Measurements from ENCODE around the gene CSMD2. TPM values are rescaled to one million over a fixed set of nuclear protein-coding genes. Genes with fewer than 3 reads are reported as not detected.

The CSMD2 gene
- polyA plus RNA-seq, 1 experiment = 2.3 TPM

DNA sequence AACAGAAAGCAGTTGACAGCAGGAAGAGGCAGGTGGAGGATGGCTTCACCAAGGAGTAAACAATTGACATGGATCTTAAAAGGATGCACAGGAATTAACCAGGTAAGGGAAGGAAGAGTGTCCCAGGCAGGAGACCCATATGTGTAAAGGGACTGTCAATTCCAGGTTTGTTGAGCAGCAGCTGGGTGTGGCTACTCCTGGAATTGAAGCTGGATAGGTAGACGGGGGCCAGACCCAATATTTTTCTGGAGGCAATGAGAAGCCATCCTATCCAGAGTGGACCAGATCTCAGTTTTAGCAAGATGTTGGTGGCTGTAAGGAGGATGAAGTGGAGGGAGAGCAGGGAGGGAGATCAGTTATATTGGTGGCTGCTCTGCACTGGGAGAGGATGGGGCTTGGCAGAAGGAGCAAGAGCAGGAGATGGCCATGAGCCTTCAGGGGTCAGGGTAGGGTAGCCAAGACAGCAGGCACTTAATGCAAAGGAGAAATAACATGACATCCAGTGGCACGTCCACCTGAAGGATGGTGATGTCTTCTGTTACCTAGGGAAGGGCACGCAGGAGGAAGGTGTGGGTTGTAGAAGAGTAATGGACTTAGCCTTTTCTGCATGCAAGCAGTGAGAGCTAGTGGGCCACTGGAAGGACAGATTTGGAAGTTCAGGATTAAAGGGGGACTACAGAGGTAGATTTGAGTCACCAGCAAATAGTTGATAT lies 447.9 kb downstream of the CSMD2 start:
- no peaks in the 10 kb centered on the region for H3K27me3 ChIP-seq (ENCODE audit: control insufficient read depth, insufficient read depth, low read length)
- no peak overlapping the region for H3K27ac ChIP-seq (ENCODE audit: low read depth, low read length)
- DNase-seq (ENCODE audit: low read depth, low spot score) = no peak
- ChIA-PET CTCF (no interaction called here), POLR2A (no interaction called here)
- H3K4me3 ChIP-seq (ENCODE audit: low read depth, low read length) = no peak overlapping the region
- TF ChIP-seq, protein P1, sequence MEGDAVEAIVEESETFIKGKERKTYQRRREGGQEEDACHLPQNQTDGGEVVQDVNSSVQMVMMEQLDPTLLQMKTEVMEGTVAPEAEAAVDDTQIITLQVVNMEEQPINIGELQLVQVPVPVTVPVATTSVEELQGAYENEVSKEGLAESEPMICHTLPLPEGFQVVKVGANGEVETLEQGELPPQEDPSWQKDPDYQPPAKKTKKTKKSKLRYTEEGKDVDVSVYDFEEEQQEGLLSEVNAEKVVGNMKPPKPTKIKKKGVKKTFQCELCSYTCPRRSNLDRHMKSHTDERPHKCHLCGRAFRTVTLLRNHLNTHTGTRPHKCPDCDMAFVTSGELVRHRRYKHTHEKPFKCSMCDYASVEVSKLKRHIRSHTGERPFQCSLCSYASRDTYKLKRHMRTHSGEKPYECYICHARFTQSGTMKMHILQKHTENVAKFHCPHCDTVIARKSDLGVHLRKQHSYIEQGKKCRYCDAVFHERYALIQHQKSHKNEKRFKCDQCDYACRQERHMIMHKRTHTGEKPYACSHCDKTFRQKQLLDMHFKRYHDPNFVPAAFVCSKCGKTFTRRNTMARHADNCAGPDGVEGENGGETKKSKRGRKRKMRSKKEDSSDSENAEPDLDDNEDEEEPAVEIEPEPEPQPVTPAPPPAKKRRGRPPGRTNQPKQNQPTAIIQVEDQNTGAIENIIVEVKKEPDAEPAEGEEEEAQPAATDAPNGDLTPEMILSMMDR (IDR thresholded peaks at IDR 0.05; ENCODE audit: low read depth, low read length) = no peak
- no peaks in the 10 kb centered on the region for H3K9me3 ChIP-seq (ENCODE audit: control insufficient read depth, insufficient read depth, low read length)

DNA sequence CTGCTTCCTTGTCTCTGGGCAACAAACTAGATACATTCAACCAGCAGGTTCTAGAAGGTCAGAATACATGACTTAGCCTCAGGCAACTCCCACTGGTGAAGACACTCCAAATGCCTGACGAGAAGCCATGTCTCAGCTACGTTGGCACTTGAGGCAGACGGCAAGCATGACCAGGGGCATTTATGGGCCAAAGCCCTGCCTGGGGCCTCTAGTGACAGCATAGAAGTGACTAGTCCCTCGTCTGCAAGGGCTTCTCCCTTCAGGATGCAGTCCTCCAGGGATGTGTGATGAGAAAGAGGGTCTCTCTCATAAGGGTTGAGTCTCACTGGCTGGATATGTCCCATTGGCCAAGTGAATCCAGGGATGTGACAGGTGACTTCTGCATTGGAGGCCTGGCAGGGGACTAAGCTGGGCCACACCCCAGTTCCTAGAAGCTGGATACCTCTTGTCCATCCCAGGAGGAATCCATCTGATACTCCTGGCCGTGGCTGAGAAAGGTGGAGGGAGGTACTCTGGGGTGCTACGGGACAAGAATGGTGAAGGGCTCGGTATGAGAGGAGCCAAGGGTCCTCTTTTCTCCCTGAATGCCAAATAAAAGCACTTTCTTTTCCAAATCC lies 449.7 kb downstream of the CSMD2 start:
- no peak overlapping the region for H3K4me3 ChIP-seq (ENCODE audit: low read depth, low read length)
- H3K9me3 ChIP-seq (ENCODE audit: control insufficient read depth, insufficient read depth, low read length) = no peaks in the 10 kb centered on the region
- no peak for DNase-seq (ENCODE audit: low read depth, low spot score)
- ChIA-PET POLR2A (no interaction called here), CTCF (interaction anchor here (0.7 kb wide), 1 partner anchor 413 kb away, joined by 4 read pairs; no protein-coding TSS in a partner anchor)
- TF ChIP-seq, protein P1 (IDR thresholded peaks at IDR 0.05; ENCODE audit: low read depth, low read length) = no peak
- no peaks in the 10 kb centered on the region for H3K27me3 ChIP-seq (ENCODE audit: control insufficient read depth, insufficient read depth, low read length)
- no peak overlapping the region for H3K27ac ChIP-seq (ENCODE audit: low read depth, low read length)

DNA sequence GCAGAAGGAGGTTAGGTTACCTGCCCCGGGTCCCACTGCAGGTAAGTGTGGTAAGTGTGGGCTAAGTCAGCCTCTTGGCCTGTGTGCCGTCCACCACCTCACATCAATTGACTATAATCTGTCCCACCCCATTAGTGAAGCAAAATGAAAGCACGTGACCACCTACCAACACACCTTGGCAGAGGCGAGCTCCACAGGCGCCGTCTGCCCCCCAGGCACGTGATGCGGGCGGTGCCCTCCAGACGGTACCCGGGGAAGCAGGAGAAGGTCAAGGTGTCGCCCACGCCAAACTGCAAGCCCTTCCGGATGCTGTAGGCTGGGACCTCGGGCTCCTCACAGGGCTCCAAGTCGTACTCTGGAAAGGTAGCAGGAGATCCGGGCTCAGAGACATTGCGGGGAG lies 450.6 kb downstream of the CSMD2 start:
- CTCF ChIA-PET = no interaction called here
- Histone ChIP-seq H3K9me3 (ENCODE audit: control insufficient read depth, insufficient read depth, low read length) (no peaks in the 10 kb centered on the region), H3K4me3 (ENCODE audit: low read depth, low read length) (no peak overlapping the region), H3K27ac (ENCODE audit: low read depth, low read length) (no peak overlapping the region), H3K27me3 (ENCODE audit: control insufficient read depth, insufficient read depth, low read length) (no peaks in the 10 kb centered on the region)
- POLR2A ChIA-PET = no interaction called here
- TF ChIP-seq, protein P1 (IDR thresholded peaks at IDR 0.05; ENCODE audit: low read depth, low read length) = no peak
- DNase-seq (ENCODE audit: low read depth, low spot score) = no peak

DNA sequence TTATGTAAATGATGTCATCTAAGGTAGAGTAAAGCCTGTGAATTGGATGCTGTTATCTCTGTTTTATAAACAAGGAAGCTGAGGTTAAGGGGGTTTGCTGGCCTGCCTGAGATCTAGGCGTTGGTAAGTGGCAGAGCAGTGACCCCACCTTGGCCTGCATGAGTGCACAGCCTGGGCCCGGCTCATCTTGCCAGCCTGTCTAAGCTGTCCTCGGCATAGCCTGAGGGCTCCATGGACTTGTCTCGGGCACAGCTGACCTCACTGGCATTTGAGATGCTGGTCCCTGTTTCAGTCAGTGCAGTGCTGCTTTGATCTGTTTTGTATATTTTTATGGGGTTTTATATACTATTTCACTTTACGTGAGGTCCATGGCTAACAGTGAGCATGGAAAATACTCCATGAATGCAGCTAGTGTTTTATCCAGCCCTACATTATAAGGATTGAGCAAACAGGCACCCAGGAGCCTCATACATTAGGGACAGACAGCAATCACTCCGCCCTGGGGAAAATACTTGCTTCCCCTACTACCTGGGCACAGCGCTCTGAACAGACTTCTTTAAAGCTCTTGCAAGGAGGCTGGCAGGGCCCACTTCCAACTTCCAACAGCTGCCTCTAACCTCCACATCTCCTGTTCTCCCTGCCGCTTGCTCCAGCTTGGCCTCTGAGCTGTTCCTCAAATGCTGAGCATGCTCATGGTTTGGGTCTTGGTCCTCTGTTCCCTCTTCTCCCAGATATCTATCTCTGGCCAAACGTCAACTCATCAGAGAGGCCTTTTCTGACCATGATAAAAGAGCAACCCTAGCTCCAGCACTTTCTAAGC lies 451.8 kb downstream of the CSMD2 start:
- TF ChIP-seq, protein P1 (IDR thresholded peaks at IDR 0.05; ENCODE audit: low read depth, low read length) = no peak
- H3K4me3 ChIP-seq (ENCODE audit: low read depth, low read length) = no peak overlapping the region
- no peak overlapping the region for H3K27ac ChIP-seq (ENCODE audit: low read depth, low read length)
- H3K9me3 ChIP-seq (ENCODE audit: control insufficient read depth, insufficient read depth, low read length) = no peaks in the 10 kb centered on the region
- CTCF ChIA-PET = interaction anchor here (1.1 kb wide), 2 partner anchors 80 to 450 kb away, joined by 3 to 6 read pairs; no protein-coding TSS in a partner anchor
- POLR2A ChIA-PET = no interaction called here
- no peaks in the 10 kb centered on the region for H3K27me3 ChIP-seq (ENCODE audit: control insufficient read depth, insufficient read depth, low read length)
- no peak for DNase-seq (ENCODE audit: low read depth, low spot score)
